Activated CD4-positive, alpha-beta T cell treated with anti-CD3 and anti-CD28 coated beads, Interleukin-2, amount 50 U/mL, for 1 hour (primary cell): ENCODE results near the gene LBX1.

Experiments used
- DNase-seq: peaks from one replicate; pipeline ENCODE4 v3.0.0-alpha.2; 2020

LBX1 gene

DNA sequence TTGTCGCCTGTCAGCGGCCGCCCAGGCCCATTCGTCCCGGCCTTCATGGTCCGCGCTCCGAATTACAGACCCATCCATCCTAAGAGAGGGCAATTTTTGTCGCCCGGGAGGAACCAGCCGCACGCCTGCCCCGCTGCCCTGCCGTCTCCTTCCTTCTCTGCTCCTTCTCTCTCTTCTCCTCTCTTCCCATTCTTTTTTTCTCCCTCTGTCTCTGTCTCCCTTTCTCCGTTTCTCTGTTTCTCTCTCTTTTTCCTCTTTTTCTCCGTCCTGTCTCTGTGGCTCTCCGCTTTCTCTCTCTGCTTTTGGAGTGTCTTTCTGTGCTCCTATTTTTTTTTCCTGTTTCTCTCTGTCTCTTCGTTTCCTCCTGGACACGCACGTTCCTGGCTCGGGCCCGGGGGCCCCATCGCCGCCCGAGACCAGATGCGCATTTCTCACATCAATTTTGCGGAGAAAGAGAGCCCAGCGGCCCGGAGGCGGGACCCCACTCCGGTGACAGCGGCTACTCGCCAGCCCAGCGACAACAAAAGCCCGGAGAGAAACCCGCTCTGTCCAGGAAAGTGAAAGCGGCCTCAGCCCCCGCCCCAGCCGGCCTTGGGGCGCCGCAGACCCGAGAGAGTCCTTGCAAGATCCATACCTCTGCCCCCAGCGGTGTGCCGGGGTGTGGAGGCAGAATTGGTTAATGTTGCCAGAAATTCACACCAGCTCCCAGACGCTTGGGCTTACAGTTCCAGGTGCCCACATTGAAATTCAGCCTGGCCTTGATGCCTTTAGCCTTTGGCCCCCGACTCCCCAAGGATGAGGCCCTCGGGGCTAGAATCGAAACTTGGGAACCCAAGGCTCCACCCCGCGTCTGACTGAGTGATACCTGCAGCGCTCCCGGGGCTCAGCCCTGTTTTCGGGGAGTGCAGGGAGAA lies 4.1 kb downstream of the LBX1 start:
- DNase-seq, result no peak

DNA sequence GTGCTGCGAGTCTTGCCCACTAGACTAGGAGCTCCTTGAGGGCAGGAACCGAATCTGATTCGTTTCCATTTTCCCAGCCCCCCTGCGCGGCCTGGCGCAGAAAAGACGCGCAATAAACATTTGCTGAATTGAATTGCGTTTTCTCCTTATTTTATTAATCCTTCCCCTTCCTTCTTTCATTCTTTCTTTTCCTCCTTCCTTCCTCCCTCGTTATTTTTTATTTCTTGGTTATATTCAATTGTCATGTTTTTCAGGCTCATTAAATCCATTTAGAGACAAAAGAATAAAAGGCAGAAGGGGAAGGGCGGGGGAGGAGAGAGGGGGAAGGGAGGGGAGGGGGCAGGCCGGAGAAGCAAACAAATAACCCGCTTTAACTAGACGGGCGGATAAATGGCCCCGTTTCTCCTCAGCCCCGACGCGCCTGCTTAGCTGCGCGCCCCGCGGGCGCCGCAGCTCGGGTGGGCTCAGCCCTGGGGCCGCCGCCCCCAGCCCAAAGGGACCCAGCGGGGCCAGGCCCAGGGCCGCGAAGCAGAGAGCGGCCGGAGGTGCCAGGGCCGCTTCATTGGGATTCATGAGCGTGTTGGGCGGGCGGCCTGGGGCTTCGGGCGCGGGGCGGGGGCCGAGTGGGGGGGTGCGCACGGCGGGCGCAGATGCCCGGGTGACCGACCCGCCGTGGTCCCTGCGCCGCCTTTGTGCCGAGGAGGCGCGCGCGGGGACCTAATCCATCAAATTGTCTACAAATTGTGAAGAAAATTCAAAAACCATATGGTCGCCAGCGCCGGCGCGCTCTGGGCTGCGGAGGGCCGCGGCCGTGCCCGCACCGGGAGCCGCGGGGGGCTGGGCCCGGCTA lies 5.0 kb downstream of the LBX1 start:
- no peak for DNase-seq

- no peak for DNase-seq
Observed at GRCh38 chr10:101223274-101224059, 5.8 kb downstream of the LBX1 start.

DNA sequence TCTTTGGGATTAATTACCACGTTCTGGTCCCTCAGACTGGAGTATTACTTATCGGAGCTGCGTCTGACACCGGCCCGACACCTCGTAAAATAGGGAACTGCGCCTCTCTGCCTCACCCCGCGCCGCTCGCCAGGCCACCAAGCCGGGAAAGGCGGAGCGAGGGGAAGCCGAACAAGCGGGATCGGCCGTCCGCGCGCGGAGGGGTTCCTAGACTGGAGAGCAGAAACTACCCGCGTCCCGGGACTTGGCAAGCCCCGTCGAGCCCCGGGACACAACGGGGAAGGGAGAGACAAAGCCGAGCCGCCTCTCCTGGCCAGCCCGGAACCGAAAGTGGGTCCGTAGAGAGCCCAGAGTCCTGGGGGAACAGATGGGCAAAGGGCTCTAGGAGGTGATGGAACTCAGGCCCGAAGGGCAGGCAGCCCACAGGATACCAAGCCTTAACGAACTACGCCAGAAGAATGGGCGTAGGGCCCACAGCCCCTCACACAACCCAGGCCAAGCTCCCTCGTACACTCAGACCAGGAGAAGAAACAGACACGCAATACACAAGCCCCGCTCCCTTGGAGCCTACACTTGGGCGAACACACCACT lies 6.5 kb downstream of the LBX1 start:
- no peak for DNase-seq

DNA sequence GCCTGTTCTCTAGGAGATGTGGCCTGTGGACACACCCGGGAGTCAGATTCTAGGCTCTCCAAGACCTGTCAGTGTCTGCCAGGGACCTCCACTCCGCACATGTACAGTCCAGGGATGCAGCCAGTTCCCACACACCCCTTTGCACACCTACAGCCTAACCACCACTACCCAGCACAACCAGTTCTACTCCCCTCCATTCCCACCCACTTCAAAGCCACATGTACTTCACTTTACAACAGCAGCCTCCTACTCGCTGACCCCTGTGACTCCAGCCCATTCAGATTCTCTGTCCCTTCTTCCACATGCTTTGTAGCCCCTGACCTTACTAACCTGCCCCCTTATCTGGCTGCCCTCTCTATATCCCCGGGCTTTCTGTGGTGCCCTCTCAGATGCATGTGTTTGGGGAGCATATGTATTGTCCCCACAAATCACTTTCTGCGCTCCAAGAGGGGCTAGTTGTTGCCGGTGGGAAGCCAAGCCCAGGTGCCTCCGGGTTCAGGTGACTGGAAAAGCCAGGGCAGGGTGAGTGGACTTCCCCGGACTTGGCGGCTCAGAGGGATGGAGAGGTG lies 7.2 kb downstream of the LBX1 start:
- DNase-seq, result no peak

- DNase-seq, result no peak
Observed at GRCh38 chr10:101221549-101221948, 7.7 kb downstream of the LBX1 start.

DNA sequence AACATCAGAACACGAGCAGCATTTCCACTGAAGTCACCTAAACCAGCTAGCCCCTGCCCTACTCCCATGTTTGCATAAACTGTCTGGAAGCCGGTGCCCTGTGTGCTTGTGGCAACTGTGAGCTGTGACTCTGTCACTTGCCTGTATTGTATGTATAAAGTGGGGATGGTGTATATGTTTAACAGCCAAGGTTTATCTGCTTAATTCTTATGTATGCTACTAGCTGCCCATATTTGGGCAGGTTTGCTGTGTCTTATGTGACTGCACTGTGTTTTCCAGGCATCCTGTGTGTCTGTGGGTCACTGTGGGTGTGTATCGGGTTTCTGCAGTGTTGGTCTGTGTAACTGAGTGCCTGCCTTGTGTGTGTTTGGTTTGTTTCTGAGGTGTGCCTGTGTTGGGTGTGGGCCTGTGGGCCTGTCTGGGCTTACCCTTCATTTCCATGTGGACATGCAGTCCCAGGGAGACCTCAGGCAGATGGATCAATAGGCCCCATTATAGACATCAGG lies 9.3 kb downstream of the LBX1 start:
- no peak for DNase-seq

DNA sequence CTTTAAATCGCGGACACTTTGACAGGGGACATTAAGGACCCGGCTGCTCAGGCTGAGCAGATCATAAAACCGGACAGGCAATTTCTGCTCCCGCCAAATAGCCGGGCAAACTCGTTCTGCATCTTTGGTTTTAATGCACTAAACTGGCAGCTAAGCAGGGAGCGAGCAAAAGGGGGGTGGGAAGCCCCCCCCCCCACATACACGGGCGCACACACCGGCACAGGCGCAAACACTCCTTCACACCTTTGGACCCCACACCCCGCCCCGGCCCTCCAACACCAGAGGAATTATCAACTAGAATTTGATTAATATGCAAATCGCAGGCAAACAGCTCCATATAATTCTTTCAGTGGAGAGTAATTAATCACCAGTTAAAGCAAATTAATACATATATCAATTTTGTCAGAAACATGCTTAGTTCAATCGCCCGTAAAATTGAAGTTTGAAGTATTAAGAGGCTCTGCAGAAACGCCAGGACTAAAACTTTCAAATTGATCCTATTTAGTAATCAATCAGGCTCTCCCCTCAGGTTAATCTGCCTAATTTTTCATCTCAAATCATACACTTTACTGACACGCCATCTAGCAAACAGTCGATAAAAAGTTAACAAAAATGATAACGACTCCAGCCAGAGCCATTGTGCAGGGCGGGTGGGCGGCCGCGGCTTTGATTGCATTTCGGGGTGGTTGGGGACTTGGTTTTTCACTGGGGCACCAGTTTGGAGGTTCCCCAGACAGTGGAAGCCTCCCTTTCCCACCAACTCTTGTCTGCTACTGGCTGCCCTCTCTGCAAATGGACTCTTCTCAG lies 9.9 kb downstream of the LBX1 start:
- DNase-seq, result no peak

DNA sequence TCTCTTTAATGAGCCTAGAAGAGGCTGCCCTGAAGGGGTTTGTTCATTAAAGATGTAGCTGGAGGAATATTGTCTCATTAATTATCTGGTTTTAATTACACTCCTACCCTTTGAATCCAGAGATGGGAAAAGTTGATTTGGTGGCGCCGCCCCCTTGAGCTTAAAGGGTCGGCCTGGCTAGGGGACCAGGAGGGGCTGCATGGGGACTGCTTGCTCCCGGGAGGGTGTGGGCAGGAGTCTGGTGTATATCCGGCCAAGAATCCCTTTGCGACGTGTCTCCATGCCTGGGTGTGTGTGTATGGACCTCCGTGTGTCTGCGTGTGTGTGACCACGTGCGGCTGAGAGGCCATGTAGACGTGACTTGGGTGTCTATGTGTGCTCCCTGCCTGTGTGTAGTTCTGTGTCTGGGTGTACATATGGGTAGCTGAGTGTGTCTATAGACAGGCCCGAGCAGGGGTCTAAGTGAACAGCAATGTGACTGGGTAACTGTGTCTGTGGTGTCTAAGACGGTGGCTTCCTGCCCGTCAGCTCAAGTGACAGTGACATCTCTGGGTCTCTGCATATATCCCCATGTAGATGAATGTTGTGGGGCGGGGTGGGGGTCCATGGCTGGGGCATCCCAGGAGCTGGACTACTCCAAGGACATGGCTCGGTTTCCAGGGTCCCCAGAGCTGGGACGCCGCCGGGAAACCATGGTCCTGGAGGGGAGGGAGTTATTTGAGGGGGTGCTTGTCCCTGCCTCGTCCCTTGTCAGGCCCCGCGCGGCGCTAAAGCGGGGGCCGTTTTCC lies 10.7 kb downstream of the LBX1 start:
- DNase-seq, result no peak

GRCh38 chr10:101217450-101218281 lies 11.6 kb downstream of the LBX1 start:
- no peak for DNase-seq

GRCh38 chr10:101217044-101217425 lies 12.2 kb downstream of the LBX1 start:
- no peak for DNase-seq

DNA sequence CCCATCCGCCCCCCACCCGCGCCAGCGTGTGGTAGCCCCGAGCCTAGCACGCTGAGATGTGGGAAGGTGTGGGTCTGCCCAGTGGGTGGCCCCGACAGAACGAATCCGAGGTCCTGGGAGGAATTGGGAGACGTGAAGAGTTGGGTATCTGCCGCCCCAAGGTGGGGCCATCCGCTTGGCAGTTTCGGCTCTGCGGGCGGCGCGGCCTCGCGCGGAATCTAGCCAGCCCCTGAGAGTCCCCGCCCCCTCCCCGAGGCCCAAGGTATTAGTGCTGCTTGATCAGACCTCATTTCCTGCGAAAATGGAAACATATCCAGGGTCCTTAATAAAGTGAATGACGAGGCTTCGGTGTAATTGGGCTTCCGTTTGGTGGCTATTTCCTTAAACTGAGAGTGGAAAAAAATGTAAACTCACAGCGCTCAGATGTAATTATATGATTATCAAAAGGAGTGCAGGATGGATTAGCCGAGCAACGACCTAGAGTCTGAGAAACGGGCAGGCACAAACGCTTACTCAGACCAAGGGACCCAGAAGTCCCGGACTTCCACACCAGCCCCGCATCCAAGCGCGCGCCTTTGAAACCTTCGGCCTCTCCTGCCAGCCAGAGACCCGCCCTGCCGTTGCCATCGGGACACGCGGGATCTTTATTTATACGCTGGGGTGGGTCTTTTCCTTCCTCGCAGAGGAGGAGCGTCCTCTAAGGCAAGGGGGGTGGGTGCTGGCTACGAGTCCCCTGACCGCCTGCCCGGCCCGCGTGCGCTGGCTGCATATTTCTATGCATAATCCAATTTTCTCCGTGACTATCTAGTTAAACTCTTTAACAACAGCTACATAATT lies 12.8 kb downstream of the LBX1 start:
- DNase-seq, result no peak

- DNase-seq, result no peak
Observed at GRCh38 chr10:101215397-101216206, 13.7 kb downstream of the LBX1 start.

- DNase-seq, result peak; percentile 76
Observed at GRCh38 chr10:101214446-101215396, 14.5 kb downstream of the LBX1 start.

- no peak for DNase-seq
Observed at GRCh38 chr10:101208543-101208942, 20.7 kb downstream of the LBX1 start.

- DNase-seq, result no peak
Observed at GRCh38 chr10:101207026-101207425, 22.2 kb downstream of the LBX1 start.
